ENCODE data around the gene SMIM15.

DNA sequence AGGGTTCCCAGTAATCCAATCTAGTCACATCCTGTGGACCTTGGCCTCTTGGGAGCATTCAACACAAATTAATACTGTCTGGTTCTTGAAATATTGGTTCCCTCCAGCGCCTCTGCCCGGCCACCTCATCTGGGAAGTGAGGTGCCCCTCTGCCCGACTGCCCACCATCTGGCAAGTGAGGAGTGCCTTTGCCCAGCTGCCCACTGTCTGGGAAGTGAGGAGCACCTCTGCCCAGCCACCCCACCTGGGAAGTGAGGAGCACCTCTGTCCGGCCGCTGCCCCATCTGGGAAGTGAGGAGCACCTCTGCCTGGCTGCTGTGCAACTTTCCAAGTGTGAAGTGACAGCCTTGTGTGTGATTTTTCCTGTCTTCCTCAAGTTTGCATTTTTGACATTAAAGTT, 42.7 kb upstream of the SMIM15 start:
- TF ChIP-seq, protein P1, sequence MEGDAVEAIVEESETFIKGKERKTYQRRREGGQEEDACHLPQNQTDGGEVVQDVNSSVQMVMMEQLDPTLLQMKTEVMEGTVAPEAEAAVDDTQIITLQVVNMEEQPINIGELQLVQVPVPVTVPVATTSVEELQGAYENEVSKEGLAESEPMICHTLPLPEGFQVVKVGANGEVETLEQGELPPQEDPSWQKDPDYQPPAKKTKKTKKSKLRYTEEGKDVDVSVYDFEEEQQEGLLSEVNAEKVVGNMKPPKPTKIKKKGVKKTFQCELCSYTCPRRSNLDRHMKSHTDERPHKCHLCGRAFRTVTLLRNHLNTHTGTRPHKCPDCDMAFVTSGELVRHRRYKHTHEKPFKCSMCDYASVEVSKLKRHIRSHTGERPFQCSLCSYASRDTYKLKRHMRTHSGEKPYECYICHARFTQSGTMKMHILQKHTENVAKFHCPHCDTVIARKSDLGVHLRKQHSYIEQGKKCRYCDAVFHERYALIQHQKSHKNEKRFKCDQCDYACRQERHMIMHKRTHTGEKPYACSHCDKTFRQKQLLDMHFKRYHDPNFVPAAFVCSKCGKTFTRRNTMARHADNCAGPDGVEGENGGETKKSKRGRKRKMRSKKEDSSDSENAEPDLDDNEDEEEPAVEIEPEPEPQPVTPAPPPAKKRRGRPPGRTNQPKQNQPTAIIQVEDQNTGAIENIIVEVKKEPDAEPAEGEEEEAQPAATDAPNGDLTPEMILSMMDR (IDR thresholded peaks at IDR 0.05; ENCODE audit: insufficient read depth, low read length): no peak
- no peak for TF ChIP-seq POLR2AphosphoS5 (IDR thresholded peaks at IDR 0.05; ENCODE audit: low read depth)
- TF ChIP-seq SPI1 (IDR thresholded peaks at IDR 0.05; ENCODE audit: borderline replicate concordance, low read depth): no peak
